HepG2 (cell line): ENCODE data around the gene CYP4B1. TPM values are rescaled to one million over a fixed set of nuclear protein-coding genes. Genes with fewer than 3 reads are reported as not detected.
"Not testable (repeated sequence)": the region's sequence is repeated elsewhere in the genome, so short reads cannot be mapped to it uniquely, and the experiment has no call there.

Experiments used
- ATAC-seq: fragments of 200-7000 bp; cut with Tn5 transposase; 3 replicates; pipeline ENCODE4 v1.9.1; 2020; ENCODE audit warnings: mild to moderate bottlenecking, moderate library complexity
- BruUV-seq: library from RNA; stranded (reverse); fragments of 400-500 nt; replicated peaks from 2 replicates; lab custom pipeline; 2021; lab: Mats Ljungman, UMichigan
- CTCF ChIA-PET: fragments of 300-600 bp; formaldehyde crosslinking; extraction: SDS; loops from one replicate; lab custom pipeline; 2021; ENCODE audit warnings: low total read pairs, inconsistent platforms, low intra/inter-chr PET ratio; lab: Yijun Ruan, JAX
- POLR2A ChIA-PET: fragments of 350-600 bp; sonication (Branson Sonifier 250); formaldehyde crosslinking; loops from one replicate; lab custom pipeline; 2020; ENCODE audit warnings: antibody characterized with exemption, inconsistent platforms; lab: Yijun Ruan, JAX
- DNase-seq: peaks from one replicate; pipeline ENCODE4 v3.0.0-alpha.2; 2015; ENCODE audit warnings: low spot score
- FAIRE-seq: peaks from 3 replicates; lab custom pipeline; 2011; peaks lifted over from hg19 to GRCh38; lab: Jason Lieb, UNC
- H2AFZ ChIP-seq: one replicate; pipeline ENCODE4 v1.6.1; 2011; ENCODE audit warnings: low read length, inconsistent platforms
- H3K27ac ChIP-seq: fragments of 300-600 bp; 3 replicates; pipeline ENCODE4 v1.8.0; 2011; ENCODE audit warnings: mixed run types, mild to moderate bottlenecking, mixed read lengths, low read length, inconsistent platforms; ENCODE audit not compliant: insufficient read depth; ENCODE audit errors: extremely low read length
- H3K27me3 ChIP-seq, 2 experiments: fragments of 200-600 bp in 1 of 2; 2 replicates in 1 of 2; 3 replicates in 1 of 2; pipeline versions ENCODE4 v1.6.0 to v1.8.0; 2011; ENCODE audit warnings: low read length in 2 of 2, mild to moderate bottlenecking in 2 of 2, moderate library complexity in 2 of 2, inconsistent platforms in 1 of 2; ENCODE audit not compliant: insufficient read depth in 2 of 2, control insufficient read depth in 1 of 2
- H3K36me3 ChIP-seq, 2 experiments: fragments of 200-600 bp in 1 of 2; replicated peaks in 1 of 2; 2 replicates in 1 of 2; 3 replicates in 1 of 2; pipeline versions ENCODE4 v1.5.1 to v1.8.0; 2011; ENCODE audit warnings: low read length in 2 of 2, inconsistent platforms in 1 of 2; ENCODE audit not compliant: insufficient read depth in 2 of 2, control insufficient read depth in 1 of 2
- H3K4me1 ChIP-seq: 2 replicates; pipeline ENCODE4 v1.5.1; 2012; ENCODE audit warnings: low read length, inconsistent platforms; ENCODE audit not compliant: insufficient read depth
- H3K4me2 ChIP-seq: 2 replicates; pipeline ENCODE4 v1.6.0; 2011; ENCODE audit warnings: low read depth, low read length, inconsistent platforms
- H3K4me3 ChIP-seq, 3 experiments: fragments of 200-600 bp in 1 of 3; sonication (generic), shearing (Covaris generic) in 1 of 3; replicated peaks in 1 of 3; 2 replicates each; pipeline ENCODE4 v1.5.1; 2011 to 2016; ENCODE audit warnings: low read length in 3 of 3, inconsistent platforms in 2 of 3, low read depth in 2 of 3, mild to moderate bottlenecking in 2 of 3, control low read depth in 1 of 3, mixed read lengths in 1 of 3; ENCODE audit not compliant: insufficient read depth in 1 of 3
- H3K79me2 ChIP-seq: one replicate; pipeline ENCODE4 v1.6.1; 2011; ENCODE audit warnings: low read length, inconsistent platforms; ENCODE audit not compliant: insufficient read depth
- H3K9ac ChIP-seq: 2 replicates; pipeline ENCODE4 v1.6.0; 2011; ENCODE audit warnings: mild to moderate bottlenecking, low read depth, low read length, inconsistent platforms; ENCODE audit not compliant: insufficient read depth
- H3K9me3 ChIP-seq: 2 replicates; pipeline ENCODE4 v1.5.1; 2012; ENCODE audit warnings: mild to moderate bottlenecking, low read length
- H4K20me1 ChIP-seq: 2 replicates; pipeline ENCODE4 v1.6.0; 2011; ENCODE audit warnings: inconsistent platforms, mild to moderate bottlenecking, low read length, moderate library complexity; ENCODE audit not compliant: insufficient read depth
- ATF7 ChIP-seq, 2 experiments: fragments of 450-650 bp in 1 of 2; sonication (generic) in 1 of 2; formaldehyde crosslinking in 1 of 2; IDR thresholded peaks; 2 replicates each; pipeline versions ENCODE4 v1.4.0 to v1.6.1; 2016 to 2020; ENCODE audit warnings: antibody characterized with exemption in 1 of 2, mild to moderate bottlenecking in 1 of 2, missing genetic modification reagents in 1 of 2
- CCAR2 ChIP-seq: fragments of 200-400 bp; formaldehyde crosslinking; optimal IDR thresholded peaks from 2 replicates; pipeline ENCODE3; 2018; ENCODE audit warnings: low read depth, mild to moderate bottlenecking, low read length, moderate library complexity
- MED13 ChIP-seq: sonication (generic); formaldehyde crosslinking; IDR thresholded peaks from 2 replicates; pipeline ENCODE4 v1.5.0; 2020; ENCODE audit warnings: missing genetic modification reagents
- NBN ChIP-seq: fragments of 450-650 bp; conservative IDR thresholded peaks from 2 replicates; pipeline ENCODE4 v1.6.1; 2017
- PBX2 ChIP-seq: IDR thresholded peaks from 2 replicates; pipeline ENCODE4 v1.6.1; 2016; ENCODE audit warnings: control low read depth
- PHF20 ChIP-seq: sonication (generic); formaldehyde crosslinking; IDR thresholded peaks from 2 replicates; pipeline ENCODE4 v1.5.0; 2020; ENCODE audit warnings: mild to moderate bottlenecking, missing genetic modification reagents
- SNAPC5 ChIP-seq: sonication (generic); formaldehyde crosslinking; IDR thresholded peaks from 2 replicates; pipeline ENCODE4 v1.8.1; 2023; ENCODE audit warnings: mild to moderate bottlenecking, missing genetic modification reagents, borderline replicate concordance
- XRCC5 ChIP-seq: fragments of 200-400 bp; formaldehyde crosslinking; optimal IDR thresholded peaks from 2 replicates; pipeline ENCODE3; 2017; ENCODE audit warnings: mild to moderate bottlenecking, low read length
- ZIK1 ChIP-seq: sonication (generic); formaldehyde crosslinking; IDR thresholded peaks from 2 replicates; pipeline ENCODE4 v1.5.0; 2020; ENCODE audit warnings: mild to moderate bottlenecking, low read depth, missing genetic modification reagents, borderline replicate concordance
- ZKSCAN5 ChIP-seq: sonication (generic); formaldehyde crosslinking; IDR thresholded peaks from 2 replicates; pipeline ENCODE4 v1.5.1; 2020; ENCODE audit warnings: mild to moderate bottlenecking, missing genetic modification reagents
- ZNF124 ChIP-seq: sonication (generic); formaldehyde crosslinking; IDR thresholded peaks from 2 replicates; pipeline ENCODE4 v1.4.0; 2020; ENCODE audit warnings: missing genetic modification reagents
- ZNF17 ChIP-seq: sonication (generic); formaldehyde crosslinking; IDR thresholded peaks from 2 replicates; pipeline ENCODE4 v1.5.0; 2020; ENCODE audit warnings: mild to moderate bottlenecking, missing genetic modification reagents
- ZNF24 ChIP-seq: fragments of 450-650 bp; IDR thresholded peaks from 2 replicates; pipeline ENCODE4 v1.6.1; 2017; ENCODE audit warnings: antibody characterized with exemption, mild to moderate bottlenecking
- ZNF34 ChIP-seq: sonication (generic); formaldehyde crosslinking; IDR thresholded peaks from 2 replicates; pipeline ENCODE4 v1.4.0; 2020; ENCODE audit warnings: mild to moderate bottlenecking, missing genetic modification reagents, borderline replicate concordance
- ZNF44 ChIP-seq: sonication (generic); formaldehyde crosslinking; IDR thresholded peaks from 2 replicates; pipeline ENCODE4 v1.5.1; 2020; ENCODE audit warnings: mild to moderate bottlenecking, missing genetic modification reagents
- ZNF576 ChIP-seq: sonication (generic); formaldehyde crosslinking; IDR thresholded peaks from 2 replicates; pipeline ENCODE4 v1.4.0; 2020; ENCODE audit warnings: mild to moderate bottlenecking, missing genetic modification reagents
- ZNF639 ChIP-seq: conservative IDR thresholded peaks from 2 replicates; pipeline ENCODE4 v1.6.1; 2018; ENCODE audit warnings: missing genetic modification reagents
- ZNF713 ChIP-seq: sonication (generic); formaldehyde crosslinking; IDR thresholded peaks from 2 replicates; pipeline ENCODE4 v1.4.0; 2020; ENCODE audit warnings: mild to moderate bottlenecking, missing genetic modification reagents
- ZNF761 ChIP-seq: sonication (generic); formaldehyde crosslinking; conservative IDR thresholded peaks from 2 replicates; pipeline ENCODE4 v1.4.0; 2020; ENCODE audit warnings: mild to moderate bottlenecking, missing genetic modification reagents
- WGBS: methylation state at CpG from one replicate; pipeline ENCODE4 v1.1.6; 2017; ENCODE audit warnings: low lambda C conversion rate; 5-methylcytosine and 5-hydroxymethylcytosine counted together
- in situ Hi-C: cut with HindIII; loops from 2 replicates; pipeline ENCODE4 v1.10.0; 2017; ENCODE audit warnings: low pct_unique_long_range_greater_than_20kb; ENCODE audit not compliant: extremely low pct_ligation_motif_present
- intact Hi-C: fragments of 100-400 bp; cut with micrococcal nuclease; formaldehyde crosslinking; loops from one replicate; pipeline ENCODE4 v1.10.0; 2022; ENCODE audit not compliant: unreplicated experiment
- polyA plus RNA-seq, 8 experiments: library from polyadenylated mRNA; depleted of rRNA in 3 of 8; stranded (reverse) in 7 of 8; unstranded in 1 of 8; fragments of >200 nt; fragmentation: Illumina TruSeq in 4 of 8; extraction: Trizol in 4 of 8; gene quantifications; 2 replicates each; pipeline versions ENCODE4 v1.2.1 to v1.2.3, GENCODE V29; 2011 to 2016; ENCODE audit warnings: low read depth in 4 of 8, missing spikeins in 1 of 8, mixed read lengths in 1 of 8; ENCODE audit not compliant: insufficient read depth in 1 of 8
- total RNA-seq, 5 experiments: library from RNA; depleted of rRNA; stranded (reverse); fragments of >200 nt; fragmentation: Illumina TruSeq; extraction: Trizol; gene quantifications; 2 replicates each; pipeline ENCODE4 v1.2.3, GENCODE V29; 2016; ENCODE audit warnings: low read depth in 1 of 5

CYP4B1 gene
- total and polyA plus RNA-seq, 2 of the 13 experiments (the other 11 are each of a cell fraction or from before 2014, with no cell fraction given), result 0.03 TPM; not detected in 1

GRCh38 chr1:46774297-46774696 is 24.5 kb upstream of the CYP4B1 start:
- Histone ChIP-seq H3K9ac (no peak overlapping the region), H3K27me3 (no peaks in the 10 kb centered on the region), H3K36me3 (no peaks in the 10 kb centered on the region), H3K79me2 (no peaks in the 10 kb centered on the region), H3K4me2 (no peak overlapping the region), H3K9me3 (peaks cover 15% of the 10 kb centered on the region), H4K20me1 (no peaks in the 10 kb centered on the region), H3K27ac (no peak overlapping the region), H3K4me3 (no peak overlapping the region), H2AFZ (no peak overlapping the region), H3K4me1 (no peaks in the 10 kb centered on the region)
- TF ChIP-seq CCAR2, result no peak
- TF ChIP-seq MED13 (CRISPR knock-in tag), result no peak
- no peak for TF ChIP-seq ZNF34 (CRISPR knock-in tag)
- TF ChIP-seq ZNF713 (CRISPR knock-in tag), result no peak
- no peak for TF ChIP-seq XRCC5
- no peak for TF ChIP-seq ZNF44 (CRISPR knock-in tag)
- no peak for TF ChIP-seq ZNF24
- TF ChIP-seq ZKSCAN5, result no peak
- no peak for TF ChIP-seq ZIK1 (CRISPR knock-in tag)
- no peak for TF ChIP-seq ZNF761
- no peak for TF ChIP-seq SNAPC5 (CRISPR knock-in tag)
- no peak for TF ChIP-seq ZNF17
- no peak for TF ChIP-seq ZNF639 (CRISPR knock-in tag)
- no peak for TF ChIP-seq NBN
- no peak for TF ChIP-seq ATF7 (IDR thresholded peaks at IDR 0.05)
- no peak for TF ChIP-seq ATF7 (CRISPR knock-in tag; IDR thresholded peaks at IDR 0.05)
- TF ChIP-seq ZNF124 (CRISPR knock-in tag), result no peak
- no peak for TF ChIP-seq PHF20 (CRISPR knock-in tag)
- TF ChIP-seq ZNF576 (CRISPR knock-in tag), result no peak
- TF ChIP-seq PBX2 (CRISPR knock-in tag), result no peak
- ATAC-seq (no peak), DNase-seq (no peak), FAIRE-seq (no peak)
- intact Hi-C loops (no loop called here), in situ Hi-C loops (no loop called here)
- ChIA-PET CTCF (no interaction called here), POLR2A (no interaction called here)
- no TSS peak for BruUV-seq
- WGBS, result 92% methylated on average over 1 of the region's 1 CpG

- H3K4me1 ChIP-seq, H3K9ac ChIP-seq, intact Hi-C loops, H3K36me3 ChIP-seq, CTCF ChIA-PET, H2AFZ ChIP-seq, POLR2A ChIA-PET, DNase-seq, BruUV-seq, H3K79me2 ChIP-seq, H3K27ac ChIP-seq, H4K20me1 ChIP-seq, H3K27me3 ChIP-seq, H3K4me2 ChIP-seq, in situ Hi-C loops, H3K9me3 ChIP-seq, H3K4me3 ChIP-seq, FAIRE-seq, ATAC-seq: not testable (repeated sequence)
- 67% methylated on average over 3 of the region's 18 CpGs for WGBS
Measured at GRCh38 chr1:46778456-46778855, 20.4 kb upstream of the CYP4B1 start.
